ENCODE results near the gene SNAP25. TPM values are rescaled to one million over a fixed set of nuclear protein-coding genes. Genes with fewer than 3 reads are reported as not detected.

The SNAP25 gene
- total and polyA plus RNA-seq, 2 experiments from 2014 or later, result 4.0 to 6.3 TPM

DNA sequence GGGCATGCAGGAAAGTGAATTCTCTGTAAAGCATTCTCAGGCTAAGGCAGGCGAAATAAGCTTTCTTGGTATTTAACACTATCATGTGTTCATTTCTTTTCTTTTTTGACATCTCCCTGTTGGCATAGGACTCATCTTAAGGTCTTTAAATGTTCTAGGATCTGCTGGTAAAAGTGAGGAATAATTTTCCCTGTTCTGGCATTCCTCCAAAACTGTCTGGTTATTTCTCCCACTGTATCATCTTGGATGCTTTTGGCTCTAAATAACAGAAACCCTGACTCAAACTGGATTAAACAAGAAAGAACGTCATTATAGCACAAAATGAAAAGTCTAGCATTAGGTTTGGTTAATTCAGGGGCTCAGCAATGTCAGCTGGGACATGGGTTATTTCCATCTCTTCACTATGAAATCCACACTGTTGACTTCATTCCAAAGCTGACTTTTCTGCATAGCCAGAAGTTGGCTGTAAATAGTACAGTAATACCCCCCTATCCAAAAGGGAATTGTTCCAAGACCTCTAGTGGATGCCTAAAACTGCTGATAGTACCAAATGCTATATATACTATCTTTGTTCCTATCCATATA lies 37.9 kb upstream of the SNAP25 start:
- no peak overlapping the region for H3K4me3 ChIP-seq
- no peaks in the 10 kb centered on the region for H3K9me3 ChIP-seq (ENCODE audit: low read depth)
- TF ChIP-seq CTCF (IDR thresholded peaks at IDR 0.05; ENCODE audit: low read depth, low read length), result no peak
- H3K4me1 ChIP-seq (ENCODE audit: low read depth), result no peaks in the 10 kb centered on the region
- no peaks in the 10 kb centered on the region for H3K36me3 ChIP-seq
- H3K27ac ChIP-seq, result no peak overlapping the region
- H3K27me3 ChIP-seq, result no peaks in the 10 kb centered on the region
- no peak for DNase-seq (ENCODE audit: low read depth in 1 of 2, low spot score in 1 of 2)

- Histone ChIP-seq H3K9me3 (ENCODE audit: low read depth) (no peaks in the 10 kb centered on the region), H3K4me3 (no peak overlapping the region), H3K27ac (no peak overlapping the region), H3K36me3 (no peaks in the 10 kb centered on the region), H3K4me1 (ENCODE audit: low read depth) (no peaks in the 10 kb centered on the region), H3K27me3 (no peaks in the 10 kb centered on the region)
- peak in 1 of 2 donors; percentile 69 for DNase-seq (ENCODE audit: low read depth in 1 of 2, low spot score in 1 of 2)
- no peak for TF ChIP-seq CTCF (IDR thresholded peaks at IDR 0.05; ENCODE audit: low read depth, low read length)
These were observed 32.7 kb upstream of the SNAP25 start for GRCh38 chr20:10185741-10186558.

DNA sequence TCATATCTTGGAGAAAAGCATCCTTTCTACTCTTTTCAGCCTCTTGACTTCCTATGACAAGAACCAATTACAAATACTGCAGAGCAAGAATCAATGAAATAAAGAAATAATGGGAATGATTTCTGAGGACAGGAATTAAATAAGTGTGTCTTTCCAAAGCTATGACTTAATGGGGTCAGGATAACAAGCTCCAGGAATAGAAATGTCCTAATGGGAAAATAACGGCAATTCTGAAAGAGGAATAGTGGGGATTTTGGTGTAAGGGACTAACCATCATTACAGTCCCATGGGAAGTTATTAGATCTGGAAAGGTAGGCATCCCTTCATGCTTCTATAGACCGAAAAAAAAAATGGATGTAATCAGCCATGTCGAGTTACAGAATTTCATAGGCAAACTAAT lies 28.2 kb upstream of the SNAP25 start:
- no peaks in the 10 kb centered on the region for H3K9me3 ChIP-seq (ENCODE audit: low read depth)
- no peak for TF ChIP-seq CTCF (IDR thresholded peaks at IDR 0.05; ENCODE audit: low read depth, low read length)

DNA sequence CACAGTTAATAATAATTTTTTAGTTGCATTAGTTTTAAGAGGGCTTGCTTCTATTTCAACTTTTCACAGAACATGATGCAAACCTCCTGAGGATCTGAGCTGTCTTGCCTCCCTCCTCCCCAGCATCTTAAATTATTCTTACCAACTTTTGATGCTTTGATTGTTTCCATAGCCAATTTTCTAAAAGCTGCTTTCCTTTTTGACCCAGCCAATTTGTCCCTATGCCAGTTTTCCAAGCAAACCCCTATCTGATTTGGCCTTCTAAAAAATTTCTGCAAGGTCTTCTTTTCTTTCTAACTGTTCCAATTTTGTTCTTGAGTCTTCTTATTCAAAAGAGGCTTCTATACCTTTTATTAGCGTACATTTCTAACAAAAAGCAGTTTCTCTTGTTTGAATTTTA lies 26.5 kb upstream of the SNAP25 start:
- H3K4me3 ChIP-seq, result no peak overlapping the region
- H3K9me3 ChIP-seq (ENCODE audit: low read depth), result no peaks in the 10 kb centered on the region
- DNase-seq (ENCODE audit: low read depth in 1 of 2, low spot score in 1 of 2), result no peak
- no peaks in the 10 kb centered on the region for H3K4me1 ChIP-seq (ENCODE audit: low read depth)
- no peak for TF ChIP-seq CTCF (IDR thresholded peaks at IDR 0.05; ENCODE audit: low read depth, low read length)
- no peak overlapping the region for H3K27ac ChIP-seq
- no peaks in the 10 kb centered on the region for H3K36me3 ChIP-seq
- H3K27me3 ChIP-seq, result no peaks in the 10 kb centered on the region

More for the DNA sequence above, 28.2 kb upstream of the SNAP25 start:
- H3K27ac ChIP-seq, result no peak overlapping the region
- H3K36me3 ChIP-seq, result no peaks in the 10 kb centered on the region
- H3K4me1 ChIP-seq (ENCODE audit: low read depth), result no peaks in the 10 kb centered on the region
- no peak overlapping the region for H3K4me3 ChIP-seq
- no peak for DNase-seq (ENCODE audit: low read depth in 1 of 2, low spot score in 1 of 2)
- no peaks in the 10 kb centered on the region for H3K27me3 ChIP-seq

DNA sequence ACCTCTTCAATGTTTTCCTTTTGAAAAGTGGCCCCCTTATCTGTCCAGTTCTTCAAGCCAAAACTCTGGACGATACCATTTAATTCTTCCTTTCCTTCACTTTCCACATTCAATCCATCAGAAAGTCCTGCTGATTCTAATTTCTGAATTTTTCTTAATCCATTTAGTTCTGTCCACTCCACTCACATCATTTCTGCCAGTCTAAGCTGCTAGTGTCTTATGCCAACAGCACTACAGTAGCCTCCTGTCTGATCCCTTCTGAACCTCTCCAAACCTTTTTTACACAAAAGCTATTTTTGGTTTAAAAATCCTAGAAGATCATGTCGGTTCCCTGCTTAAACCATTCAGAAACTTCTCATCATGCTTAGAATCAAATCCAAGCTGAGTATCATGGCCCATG lies 24.5 kb upstream of the SNAP25 start:
- H3K9me3 ChIP-seq (ENCODE audit: low read depth), result no peaks in the 10 kb centered on the region
- no peak overlapping the region for H3K27ac ChIP-seq
- TF ChIP-seq CTCF (IDR thresholded peaks at IDR 0.05; ENCODE audit: low read depth, low read length), result no peak
- no peaks in the 10 kb centered on the region for H3K4me1 ChIP-seq (ENCODE audit: low read depth)
- no peak overlapping the region for H3K4me3 ChIP-seq
- DNase-seq (ENCODE audit: low read depth in 1 of 2, low spot score in 1 of 2), result no peak
- H3K36me3 ChIP-seq, result no peaks in the 10 kb centered on the region
- no peaks in the 10 kb centered on the region for H3K27me3 ChIP-seq

Measured in cardiac muscle cell (in vitro differentiated cells and primary cell).